ENCODE measurements around the gene ERAP2.

The ERAP2 gene

GRCh38 chr5:96963267-96963666 lies 87.0 kb downstream of the ERAP2 start:
- peak; percentile 16 for DNase-seq (ENCODE audit: low spot score)

GRCh38 chr5:96966801-96967200 lies 90.5 kb downstream of the ERAP2 start:
- no peak for DNase-seq (ENCODE audit: low spot score)

GRCh38 chr5:96967400-96967799 lies 91.1 kb downstream of the ERAP2 start:
- no peak for DNase-seq (ENCODE audit: low spot score)

GRCh38 chr5:96968074-96968473 lies 91.8 kb downstream of the ERAP2 start:
- no peak for DNase-seq (ENCODE audit: low spot score)

- no peak for DNase-seq (ENCODE audit: low spot score)
Observed at GRCh38 chr5:96968614-96969013, 92.3 kb downstream of the ERAP2 start.
